Astrocyte (in vitro differentiated cells and primary cell): Measurements from ENCODE around the gene ZNF19. TPM values are rescaled to one million over a fixed set of nuclear protein-coding genes. Genes with fewer than 3 reads are reported as not detected.
A peak's percentile ranks its signal among the peaks of the same experiment; 100 is the strongest.
"Not testable (repeated sequence)": the region's sequence is repeated elsewhere in the genome, so short reads cannot be mapped to it uniquely, and the experiment has no call there.

Experiments used
- DNase-seq: peaks from one replicate; pipeline ENCODE4 v3.0.0-alpha.2; 2010; ENCODE audit warnings: low read depth
- FAIRE-seq: peaks from 2 replicates; lab custom pipeline; 2011; peaks lifted over from hg19 to GRCh38; lab: Jason Lieb, UNC
- H2AFZ ChIP-seq: 2 replicates; pipeline ENCODE4 v1.6.0; 2012; ENCODE audit warnings: low read depth, low read length, inconsistent platforms
- H3K27ac ChIP-seq: 2 replicates; pipeline ENCODE4 v1.5.1; 2011; ENCODE audit warnings: low read depth, low read length, inconsistent platforms
- H3K27me3 ChIP-seq: 2 replicates; pipeline ENCODE4 v1.6.0; 2011; ENCODE audit warnings: low read length, inconsistent platforms; ENCODE audit not compliant: insufficient read depth
- H3K36me3 ChIP-seq: 2 replicates; pipeline ENCODE4 v1.5.1; 2011; ENCODE audit warnings: low read length, inconsistent platforms; ENCODE audit not compliant: insufficient read depth
- H3K4me1 ChIP-seq: 2 replicates; pipeline ENCODE4 v1.5.1; 2011; ENCODE audit warnings: low read length, inconsistent platforms; ENCODE audit not compliant: insufficient read depth
- H3K4me2 ChIP-seq: 2 replicates; pipeline ENCODE4 v1.6.0; 2012; ENCODE audit warnings: low read length, inconsistent platforms
- H3K4me3 ChIP-seq: 2 replicates; pipeline ENCODE4 v1.5.1; 2011; ENCODE audit warnings: low read depth, mild to moderate bottlenecking, low read length, inconsistent platforms; ENCODE audit not compliant: insufficient read depth
- H3K79me2 ChIP-seq: 2 replicates; pipeline ENCODE4 v1.6.0; 2012; ENCODE audit warnings: mild to moderate bottlenecking, low read length, inconsistent platforms; ENCODE audit not compliant: insufficient read depth
- H3K9ac ChIP-seq: 2 replicates; pipeline ENCODE4 v1.6.0; 2012; ENCODE audit warnings: mild to moderate bottlenecking, low read length, inconsistent platforms
- H3K9me3 ChIP-seq: 2 replicates; pipeline ENCODE4 v1.5.1; 2012; ENCODE audit warnings: low read depth, mild to moderate bottlenecking, low read length, inconsistent platforms; ENCODE audit not compliant: insufficient read depth
- H4K20me1 ChIP-seq: 2 replicates; pipeline ENCODE4 v1.6.0; 2012; ENCODE audit warnings: low read length, inconsistent platforms; ENCODE audit not compliant: insufficient read depth
- H3K27ac Mint-ChIP-seq: one replicate; pipeline ENCODE4 v1.8.0; 2021; ENCODE audit warnings: mild to moderate bottlenecking, mixed read lengths; ENCODE audit not compliant: unreplicated experiment
- H3K27me3 Mint-ChIP-seq: one replicate; pipeline ENCODE4 v1.8.0; 2021; ENCODE audit warnings: low read depth, mixed read lengths; ENCODE audit not compliant: unreplicated experiment
- H3K36me3 Mint-ChIP-seq: one replicate; pipeline ENCODE4 v1.8.0; 2021; ENCODE audit warnings: low read depth, mixed read lengths; ENCODE audit not compliant: unreplicated experiment
- H3K4me1 Mint-ChIP-seq: one replicate; pipeline ENCODE4 v1.8.0; 2021; ENCODE audit warnings: low read depth, mixed read lengths; ENCODE audit not compliant: unreplicated experiment
- H3K4me3 Mint-ChIP-seq: one replicate; pipeline ENCODE4 v1.8.0; 2021; ENCODE audit warnings: mild to moderate bottlenecking, moderate library complexity, mixed read lengths; ENCODE audit not compliant: unreplicated experiment
- H3K9me3 Mint-ChIP-seq: one replicate; pipeline ENCODE4 v1.8.0; 2021; ENCODE audit warnings: mild to moderate bottlenecking, mixed read lengths; ENCODE audit not compliant: unreplicated experiment
- CTCF ChIP-seq: IDR thresholded peaks from 2 replicates; pipeline ENCODE4 v1.5.1; 2011; ENCODE audit warnings: low read depth, mild to moderate bottlenecking, inconsistent platforms, low read length, moderate library complexity; ENCODE audit not compliant: insufficient read depth
- EZH2 ChIP-seq: IDR thresholded peaks from 2 replicates; pipeline ENCODE4 v1.6.1; 2012; ENCODE audit warnings: mild to moderate bottlenecking, low read length, inconsistent platforms; ENCODE audit not compliant: insufficient read depth
- total RNA-seq: library from RNA; stranded (reverse); gene quantifications from 2 replicates; pipeline ENCODE4 v1.2.1, GENCODE V29; 2021

The ZNF19 gene
- total RNA-seq, 1 donor from 2014 or later, result 2.9 TPM

GRCh38 chr16:71513302-71513701 lies 24.2 kb upstream of the ZNF19 start:
- no peak overlapping the region for H3K4me2 ChIP-seq
- peak overlapping the region; percentile 11 for H3K27ac Mint-ChIP-seq
- no peak overlapping the region for H3K27ac ChIP-seq
- peaks cover 3% of the 10 kb centered on the region for H3K27me3 Mint-ChIP-seq
- H3K36me3 ChIP-seq, result no peaks in the 10 kb centered on the region
- DNase-seq (no peak), FAIRE-seq (no peak)
- no peaks in the 10 kb centered on the region for H4K20me1 ChIP-seq
- no peaks in the 10 kb centered on the region for H3K27me3 ChIP-seq
- H3K4me1 ChIP-seq, result no peaks in the 10 kb centered on the region
- H3K9me3 Mint-ChIP-seq, result no peaks in the 10 kb centered on the region
- H3K36me3 Mint-ChIP-seq, result peaks cover 2% of the 10 kb centered on the region
- H3K4me3 ChIP-seq, result no peak overlapping the region
- H3K4me3 Mint-ChIP-seq, result no peak overlapping the region
- H3K9ac ChIP-seq, result no peak overlapping the region
- H3K79me2 ChIP-seq, result no peaks in the 10 kb centered on the region
- no peaks in the 10 kb centered on the region for H3K4me1 Mint-ChIP-seq
- H3K9me3 ChIP-seq, result no peaks in the 10 kb centered on the region
- no peak overlapping the region for H2AFZ ChIP-seq
- no peak for TF ChIP-seq CTCF
- TF ChIP-seq EZH2, result no peak

GRCh38 chr16:71507061-71507460 lies 17.9 kb upstream of the ZNF19 start:
- no peak overlapping the region for H3K27ac ChIP-seq
- H3K9ac ChIP-seq, result no peak overlapping the region
- H3K4me2 ChIP-seq, result no peak overlapping the region
- H3K36me3 ChIP-seq, result no peaks in the 10 kb centered on the region
- no peak for TF ChIP-seq CTCF
- TF ChIP-seq EZH2, result no peak
- H3K4me3 ChIP-seq, result no peak overlapping the region
- no peak overlapping the region for H3K4me3 Mint-ChIP-seq
- FAIRE-seq (no peak), DNase-seq (no peak)
- H3K9me3 ChIP-seq, result no peaks in the 10 kb centered on the region
- no peaks in the 10 kb centered on the region for H3K79me2 ChIP-seq
- peaks cover 2% of the 10 kb centered on the region for H3K27me3 ChIP-seq
- H3K36me3 Mint-ChIP-seq, result no peaks in the 10 kb centered on the region
- no peak overlapping the region for H2AFZ ChIP-seq
- H3K4me1 Mint-ChIP-seq, result no peaks in the 10 kb centered on the region
- H3K9me3 Mint-ChIP-seq, result no peaks in the 10 kb centered on the region
- peaks cover 13% of the 10 kb centered on the region for H3K27me3 Mint-ChIP-seq
- no peaks in the 10 kb centered on the region for H3K4me1 ChIP-seq
- no peaks in the 10 kb centered on the region for H4K20me1 ChIP-seq
- H3K27ac Mint-ChIP-seq, result no peak overlapping the region

- H3K79me2 ChIP-seq, result no peaks in the 10 kb centered on the region
- H2AFZ ChIP-seq, result no peak overlapping the region
- H4K20me1 ChIP-seq, result no peaks in the 10 kb centered on the region
- Mint-ChIP-seq H3K27me3 (peaks cover 22% of the 10 kb centered on the region), H3K4me1 (no peaks in the 10 kb centered on the region), H3K36me3 (no peaks in the 10 kb centered on the region), H3K4me3 (no peak overlapping the region), H3K9me3 (no peaks in the 10 kb centered on the region), H3K27ac (no peak overlapping the region)
- no peak for FAIRE-seq
- no peaks in the 10 kb centered on the region for H3K9me3 ChIP-seq
- H3K27me3 ChIP-seq, result peaks cover 2% of the 10 kb centered on the region
- DNase-seq, result no peak
- H3K36me3 ChIP-seq, result no peaks in the 10 kb centered on the region
- H3K4me1 ChIP-seq, result no peaks in the 10 kb centered on the region
- H3K27ac ChIP-seq, result no peak overlapping the region
- no peak overlapping the region for H3K4me2 ChIP-seq
- TF ChIP-seq CTCF, result no peak
- TF ChIP-seq EZH2, result no peak
- no peak overlapping the region for H3K4me3 ChIP-seq
- H3K9ac ChIP-seq, result no peak overlapping the region
Measured at GRCh38 chr16:71504901-71505300, 15.8 kb upstream of the ZNF19 start.

GRCh38 chr16:71504051-71504450 lies 14.9 kb upstream of the ZNF19 start:
- H3K79me2 ChIP-seq, H3K27ac ChIP-seq, H4K20me1 ChIP-seq, FAIRE-seq, H3K9me3 ChIP-seq, H3K4me2 ChIP-seq, DNase-seq, H3K4me1 ChIP-seq, H3K36me3 ChIP-seq, H3K36me3 Mint-ChIP-seq, H3K9me3 Mint-ChIP-seq, H3K4me1 Mint-ChIP-seq, H3K4me3 ChIP-seq, H3K9ac ChIP-seq, H3K4me3 Mint-ChIP-seq, H3K27ac Mint-ChIP-seq, H3K27me3 ChIP-seq, H2AFZ ChIP-seq: not testable (repeated sequence)
- H3K27me3 Mint-ChIP-seq, result peaks cover 18% of the 10 kb centered on the region
